Measurements from ENCODE around the gene RCN1. TPM values are rescaled to one million over a fixed set of nuclear protein-coding genes. Genes with fewer than 3 reads are reported as not detected.

Gene RCN1
- total RNA-seq, 1 donor from 2014 or later, result 372 TPM

GRCh38 chr11:32152821-32153220 lies 61.9 kb downstream of the RCN1 start:
- DNase-seq (ENCODE audit: low read depth), result no peak

GRCh38 chr11:32153747-32154146 lies 62.9 kb downstream of the RCN1 start:
- no peak for DNase-seq (ENCODE audit: low read depth)

- peak; percentile 24 for DNase-seq (ENCODE audit: low read depth)
Observed at GRCh38 chr11:32154275-32154674, 63.4 kb downstream of the RCN1 start.

Measured in renal cortical epithelial cell (primary cell).